Measurements from ENCODE around the gene ICAM2.
"Not testable (repeated sequence)": the region's sequence is repeated elsewhere in the genome, so short reads cannot be mapped to it uniquely, and the experiment has no call there.

The ICAM2 gene

GRCh38 chr17:63982641-63983040 lies 37.8 kb downstream of the ICAM2 start:
- in situ Hi-C loops (cut with MboI; ENCODE audit: low sequenced_read_pairs), result not testable (repeated sequence)

GRCh38 chr17:63978272-63979200 lies 41.9 kb downstream of the ICAM2 start:
- in situ Hi-C loops (cut with MboI; ENCODE audit: low sequenced_read_pairs), result no loop called here

GRCh38 chr17:63976702-63977101 lies 43.7 kb downstream of the ICAM2 start:
- in situ Hi-C loops (cut with MboI; ENCODE audit: low sequenced_read_pairs), result no loop called here

GRCh38 chr17:63975541-63976092 lies 44.8 kb downstream of the ICAM2 start:
- in situ Hi-C loops (cut with MboI; ENCODE audit: low sequenced_read_pairs), result no loop called here

GRCh38 chr17:63974594-63975192 lies 45.7 kb downstream of the ICAM2 start:
- in situ Hi-C loops (cut with MboI; ENCODE audit: low sequenced_read_pairs), result no loop called here

- in situ Hi-C loops (cut with MboI; ENCODE audit: low sequenced_read_pairs), result no loop called here
These were observed 46.4 kb downstream of the ICAM2 start for GRCh38 chr17:63973930-63974593.

GRCh38 chr17:63973247-63973646 lies 47.2 kb downstream of the ICAM2 start:
- in situ Hi-C loops (cut with MboI; ENCODE audit: low sequenced_read_pairs), result no loop called here

GRCh38 chr17:63972796-63973195 lies 47.6 kb downstream of the ICAM2 start, which contains the start of gene SCN4A:
SCN4A (minus strand) TSS chr17:63972918; CDS start chr17:63972841, 77 bp downstream.
- in situ Hi-C loops (cut with MboI; ENCODE audit: low sequenced_read_pairs), result no loop called here

GRCh38 chr17:63969278-63969677 lies 51.2 kb downstream of the ICAM2 start:
- in situ Hi-C loops (cut with MboI; ENCODE audit: low sequenced_read_pairs), result no loop called here

- in situ Hi-C loops (cut with MboI; ENCODE audit: low sequenced_read_pairs), result no loop called here
These were observed 52.5 kb downstream of the ICAM2 start for GRCh38 chr17:63967953-63968352.

- in situ Hi-C loops (cut with MboI; ENCODE audit: low sequenced_read_pairs), result no loop called here
These were observed 53.7 kb downstream of the ICAM2 start for GRCh38 chr17:63966646-63967264.

GRCh38 chr17:63963123-63963522 lies 57.3 kb downstream of the ICAM2 start:
- in situ Hi-C loops (cut with MboI; ENCODE audit: low sequenced_read_pairs), result no loop called here

GRCh38 chr17:63962298-63962744 lies 58.1 kb downstream of the ICAM2 start:
- in situ Hi-C loops (cut with MboI; ENCODE audit: low sequenced_read_pairs), result no loop called here

- in situ Hi-C loops (cut with MboI; ENCODE audit: low sequenced_read_pairs), result no loop called here
These were observed 58.8 kb downstream of the ICAM2 start for GRCh38 chr17:63961355-63962212.

- in situ Hi-C loops (cut with MboI; ENCODE audit: low sequenced_read_pairs), result no loop called here
These were observed 60.0 kb downstream of the ICAM2 start for GRCh38 chr17:63960430-63960829.

GRCh38 chr17:63960006-63960405 lies 60.4 kb downstream of the ICAM2 start:
- in situ Hi-C loops (cut with MboI; ENCODE audit: low sequenced_read_pairs), result no loop called here

GRCh38 chr17:63956296-63956920 lies 64.0 kb downstream of the ICAM2 start:
- in situ Hi-C loops (cut with MboI; ENCODE audit: low sequenced_read_pairs), result no loop called here

- in situ Hi-C loops (cut with MboI; ENCODE audit: low sequenced_read_pairs), result no loop called here
These were observed 64.6 kb downstream of the ICAM2 start for GRCh38 chr17:63955791-63956190.

GRCh38 chr17:63955232-63955631 lies 65.2 kb downstream of the ICAM2 start:
- in situ Hi-C loops (cut with MboI; ENCODE audit: low sequenced_read_pairs), result no loop called here

Data from HL-60/S4 treated with retinoic acid at 250 ng/mL for 4 days and 3 days (cell line).